H1 (cell line): ENCODE data around the gene ENDOU. TPM values are rescaled to one million over a fixed set of nuclear protein-coding genes. Genes with fewer than 3 reads are reported as not detected.

ENCODE experiments used
- CTCF ChIA-PET: fragments of 300-600 bp; sonication (Branson Sonifier 250); formaldehyde crosslinking; loops from one replicate; lab custom pipeline; 2021; ENCODE audit not compliant: partially characterized antibody; lab: Charles Lee
- POLR2A ChIA-PET: fragments of 300-600 bp; sonication (Branson Sonifier 250); formaldehyde crosslinking; loops from one replicate; lab custom pipeline; 2021; ENCODE audit warnings: inconsistent platforms; ENCODE audit not compliant: partially characterized antibody; lab: Charles Lee
- DNase-seq, 2 experiments: peaks; one replicate each; pipeline versions ENCODE4 v3.0.0 to v3.0.0-alpha.2; 2010 to 2022; ENCODE audit warnings: low spot score in 2 of 2, low read depth in 1 of 2, mixed read lengths in 1 of 2
- FAIRE-seq: peaks from 2 replicates; lab custom pipeline; 2011; peaks lifted over from hg19 to GRCh38; lab: Jason Lieb, UNC
- H2AFZ ChIP-seq: 2 replicates; pipeline ENCODE4 v1.8.1; 2012; ENCODE audit warnings: low read length, inconsistent platforms
- H2AK5ac ChIP-seq: 2 replicates; pipeline ENCODE4 v1.6.1; 2013; ENCODE audit warnings: low read depth, low read length
- H2BK120ac ChIP-seq: replicated peaks from 2 replicates; pipeline ENCODE3; 2013; ENCODE audit warnings: low read depth, low read length, inconsistent platforms
- H2BK12ac ChIP-seq: 2 replicates; pipeline ENCODE4 v1.6.1; 2013; ENCODE audit warnings: low read depth, low read length
- H2BK15ac ChIP-seq: 2 replicates; pipeline ENCODE4 v1.6.1; 2013; ENCODE audit warnings: low read length
- H2BK20ac ChIP-seq: 2 replicates; pipeline ENCODE4 v1.6.1; 2013; ENCODE audit warnings: low read length
- H2BK5ac ChIP-seq: 2 replicates; pipeline ENCODE4 v1.6.1; 2013; ENCODE audit warnings: low read depth, low read length
- H3K14ac ChIP-seq: 2 replicates; pipeline ENCODE4 v1.6.1; 2013; ENCODE audit warnings: inconsistent platforms; ENCODE audit not compliant: insufficient read length
- H3K18ac ChIP-seq: 2 replicates; pipeline ENCODE4 v1.6.1; 2013; ENCODE audit warnings: low read length; ENCODE audit errors: extremely low read depth
- H3K23ac ChIP-seq: 2 replicates; pipeline ENCODE4 v1.6.1; 2013; ENCODE audit warnings: inconsistent platforms; ENCODE audit not compliant: insufficient read length
- H3K23me2 ChIP-seq: 2 replicates; pipeline ENCODE4 v1.6.1; 2013; ENCODE audit warnings: low read depth, low read length
- H3K27ac ChIP-seq: 2 replicates; pipeline ENCODE4 v1.6.1; 2011; ENCODE audit warnings: low read depth, low read length, inconsistent platforms
- H3K27me3 ChIP-seq, 4 experiments: replicated peaks in 1 of 4; 1 replicate in 1 of 4; 2 replicates in 3 of 4; pipeline versions ENCODE4 v1.6.1 to v1.8.1; 2011 to 2013; ENCODE audit warnings: low read length in 3 of 4, mild to moderate bottlenecking in 3 of 4, inconsistent platforms in 2 of 4, mixed read lengths in 2 of 4, moderate library complexity in 1 of 4; ENCODE audit not compliant: control insufficient read depth in 3 of 4, insufficient read depth in 3 of 4; ENCODE audit errors: extremely low read depth in 1 of 4
- H3K36me3 ChIP-seq, 4 experiments: 2 replicates each; pipeline versions ENCODE4 v1.6.1 to v1.8.1; 2011 to 2013; ENCODE audit warnings: mild to moderate bottlenecking in 4 of 4, low read length in 3 of 4, moderate library complexity in 2 of 4, control low read depth in 1 of 4, inconsistent platforms in 1 of 4; ENCODE audit not compliant: insufficient read depth in 4 of 4, control insufficient read depth in 2 of 4
- H3K4ac ChIP-seq: replicated peaks from 2 replicates; pipeline ENCODE3; 2013; ENCODE audit warnings: low read length, low read depth, mixed read lengths, inconsistent platforms; ENCODE audit not compliant: insufficient read length
- H3K4me1 ChIP-seq, 4 experiments: replicated peaks in 1 of 4; 1 replicate in 1 of 4; 2 replicates in 3 of 4; pipeline versions ENCODE4 v1.6.1 to v1.8.1; 2011 to 2013; ENCODE audit warnings: low read length in 3 of 4, inconsistent platforms in 2 of 4, mixed read lengths in 1 of 4; ENCODE audit not compliant: insufficient read depth in 4 of 4, control insufficient read depth in 3 of 4
- H3K4me2 ChIP-seq, 2 experiments: 2 replicates each; pipeline versions ENCODE4 v1.6.1 to v1.8.1; 2011 to 2013; ENCODE audit warnings: low read depth in 2 of 2, low read length in 2 of 2, control low read depth in 1 of 2, inconsistent platforms in 1 of 2, mild to moderate bottlenecking in 1 of 2; ENCODE audit not compliant: insufficient read depth in 1 of 2
- H3K4me3 ChIP-seq, 4 experiments: fragments of 200-600, 300-600 bp in 1 of 4; sonication (generic), shearing (Covaris generic), sonication (Bioruptor Twin) in 1 of 4; 2 replicates each; pipeline versions ENCODE4 v1.5.1 to v1.8.1; 2011 to 2016; ENCODE audit warnings: low read length in 4 of 4, low read depth in 3 of 4, control low read depth in 2 of 4, inconsistent platforms in 2 of 4, mild to moderate bottlenecking in 2 of 4, mixed read lengths in 1 of 4, moderate library complexity in 1 of 4; ENCODE audit not compliant: insufficient read depth in 2 of 4; ENCODE audit errors: extremely low read depth in 1 of 4
- H3K56ac ChIP-seq: replicated peaks from 2 replicates; pipeline ENCODE3; 2013; ENCODE audit warnings: low read depth, mild to moderate bottlenecking, mixed read lengths, low read length, inconsistent platforms; ENCODE audit not compliant: insufficient read length
- H3K79me1 ChIP-seq: 2 replicates; pipeline ENCODE4 v1.6.1; 2013; ENCODE audit warnings: low read depth, low read length, control low read depth
- H3K79me2 ChIP-seq, 2 experiments: 2 replicates each; pipeline versions ENCODE4 v1.6.1 to v1.8.1; 2012 to 2013; ENCODE audit warnings: low read length in 2 of 2, mild to moderate bottlenecking in 2 of 2, inconsistent platforms in 1 of 2; ENCODE audit not compliant: insufficient read depth in 2 of 2, control insufficient read depth in 1 of 2
- H3K9ac ChIP-seq, 4 experiments: replicated peaks in 1 of 4; 1 replicate in 1 of 4; 2 replicates in 3 of 4; pipeline versions ENCODE4 v1.6.1 to v1.8.1; 2011 to 2013; ENCODE audit warnings: low read depth in 3 of 4, low read length in 3 of 4, control low read depth in 2 of 4, mild to moderate bottlenecking in 2 of 4, moderate library complexity in 2 of 4, inconsistent platforms in 1 of 4; ENCODE audit errors: extremely low read depth in 1 of 4
- H3K9me3 ChIP-seq, 2 experiments: 2 replicates each; pipeline versions ENCODE4 v1.6.1 to v1.8.1; 2012 to 2013; ENCODE audit warnings: mild to moderate bottlenecking in 2 of 2, moderate library complexity in 2 of 2, control low read depth in 1 of 2, inconsistent platforms in 1 of 2, low read depth in 1 of 2, low read length in 1 of 2, mixed read lengths in 1 of 2; ENCODE audit not compliant: insufficient read depth in 2 of 2
- H4K20me1 ChIP-seq, 2 experiments: replicated peaks in 1 of 2; 2 replicates each; pipeline versions ENCODE3 to v1.8.1; 2011 to 2013; ENCODE audit warnings: inconsistent platforms in 2 of 2, low read length in 2 of 2, mild to moderate bottlenecking in 1 of 2; ENCODE audit not compliant: insufficient read depth in 2 of 2, control insufficient read depth in 1 of 2
- H4K5ac ChIP-seq: 2 replicates; pipeline ENCODE4 v1.6.1; 2013; ENCODE audit warnings: low read length, low read depth, mixed read lengths, inconsistent platforms; ENCODE audit not compliant: insufficient read length
- H4K8ac ChIP-seq: 2 replicates; pipeline ENCODE4 v1.8.0; 2013; ENCODE audit warnings: mild to moderate bottlenecking, moderate library complexity, low read length, inconsistent platforms; ENCODE audit not compliant: insufficient read depth; ENCODE audit errors: extremely low read depth
- H4K91ac ChIP-seq: replicated peaks from 2 replicates; pipeline ENCODE3; 2013; ENCODE audit warnings: low read length, mixed read lengths, inconsistent platforms; ENCODE audit not compliant: insufficient read length
- ASH2L ChIP-seq: fragments of 200-600, 300-600 bp; sonication (generic); IDR thresholded peaks from one replicate; pipeline ENCODE4 v1.7.1; 2017; ENCODE audit warnings: low read length
- KDM5A ChIP-seq: fragments of 200-600 bp; IDR thresholded peaks from 2 replicates; pipeline ENCODE4 v1.7.1; 2012; ENCODE audit warnings: mild to moderate bottlenecking, low read length, inconsistent platforms, mixed read lengths
- MAFK ChIP-seq: IDR thresholded peaks from 2 replicates; pipeline ENCODE4 v1.6.1; 2012; ENCODE audit warnings: low read depth, mild to moderate bottlenecking, improper control_type of control experiment, low read length
- NRF1 ChIP-seq: IDR thresholded peaks from 2 replicates; pipeline ENCODE4 v1.6.1; 2011; ENCODE audit warnings: mild to moderate bottlenecking, low read depth, low read length, improper control_type of control experiment
- RNF2 ChIP-seq: fragments of 200-900, 300-1000 bp; sonication (generic); IDR thresholded peaks from 2 replicates; pipeline ENCODE4 v1.7.1; 2016; ENCODE audit warnings: borderline replicate concordance, low read depth, mild to moderate bottlenecking, antibody characterized with exemption, low read length; ENCODE audit not compliant: poor library complexity, severe bottlenecking; ENCODE audit errors: missing control alignments
- TBP ChIP-seq: IDR thresholded peaks from 2 replicates; pipeline ENCODE4 v1.6.1; 2011; ENCODE audit warnings: low read depth, low read length, improper control_type of control experiment
- WGBS, 2 experiments: shearing (Covaris generic) in 1 of 2; methylation state at CpG; one replicate each; pipeline versions ENCODE4 v1.1.6 to v1.1.7; 2013 to 2015; ENCODE audit warnings: low lambda C conversion rate in 2 of 2, mixed read lengths in 2 of 2, inconsistent platforms in 1 of 2, low coverage in 1 of 2, missing lambda C conversion rate in 1 of 2; ENCODE audit not compliant: insufficient replicate concordance in 2 of 2, insufficient coverage in 1 of 2, insufficient read length in 1 of 2; ENCODE audit errors: extremely low coverage in 1 of 2, missing lambda C conversion rate in 1 of 2; 5-methylcytosine and 5-hydroxymethylcytosine counted together
- polyA plus RNA-seq, 7 experiments: library from polyadenylated mRNA; depleted of rRNA in 3 of 7; stranded (reverse) in 5 of 7; unstranded in 2 of 7; fragments of >200 nt in 5 of 7; fragments of 200-250 nt in 2 of 7; gene quantifications; 1 replicate in 5 of 7; 2 replicates in 1 of 7; 4 replicates in 1 of 7; pipeline versions ENCODE4 v1.2.1 to v1.2.3, GENCODE V29; 2011 to 2013; ENCODE audit warnings: missing spikeins in 2 of 7, mixed read lengths in 2 of 7
- total RNA-seq: library from RNA; stranded (reverse); fragmentation: NEBNext Ultra II Directional; extraction: Animal tissue kit (Norgen Biotek cat#: 25700); gene quantifications from 2 replicates; pipeline ENCODE4 v1.2.1, GENCODE V29; 2021
- TF ChIP-seq, protein P1 (sequence below): IDR thresholded peaks from 2 replicates; pipeline ENCODE4 v1.6.1; 2012; ENCODE audit warnings: inconsistent platforms

Gene ENDOU
- total and polyA plus RNA-seq, 2 of the 8 experiments (the other 6 are each of a cell fraction or from before 2014, with no cell fraction given) = not detected

DNA sequence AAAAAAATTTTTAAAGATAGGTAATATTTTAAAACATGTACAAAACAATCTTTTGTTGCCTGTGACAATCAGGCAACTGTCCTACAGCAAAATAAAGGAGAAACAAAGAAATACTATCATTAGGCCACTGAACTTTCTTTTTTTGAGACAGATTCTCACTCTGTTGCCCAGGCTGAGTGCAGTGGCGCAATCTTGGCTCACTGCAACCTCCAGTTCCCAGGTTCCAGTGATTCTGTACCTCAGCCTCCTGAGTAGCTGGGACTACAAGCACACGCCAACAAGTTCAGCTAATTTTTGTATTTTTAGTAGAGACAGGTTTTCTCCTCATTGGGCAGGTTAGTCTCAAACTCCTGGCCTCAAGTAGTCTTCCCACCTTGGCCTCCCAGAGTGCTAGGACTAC, 36.1 kb downstream of the ENDOU start:
- POLR2A ChIA-PET = no interaction called here

More for the DNA sequence above, 36.1 kb downstream of the ENDOU start:
- H4K20me1 ChIP-seq = peaks cover 0 to 2% of the 10 kb centered on the region in 2 experiments
- H2BK20ac ChIP-seq = no peak overlapping the region
- no peak for DNase-seq
- H3K4ac ChIP-seq = no peak overlapping the region
- no peak overlapping the region for H4K8ac ChIP-seq
- H3K4me2 ChIP-seq = no peak overlapping the region
- no peak for TF ChIP-seq MAFK
- no peak for TF ChIP-seq NRF1
- TF ChIP-seq KDM5A = no peak
- TF ChIP-seq TBP = no peak
- TF ChIP-seq RNF2 = no peak
- TF ChIP-seq, protein P1, sequence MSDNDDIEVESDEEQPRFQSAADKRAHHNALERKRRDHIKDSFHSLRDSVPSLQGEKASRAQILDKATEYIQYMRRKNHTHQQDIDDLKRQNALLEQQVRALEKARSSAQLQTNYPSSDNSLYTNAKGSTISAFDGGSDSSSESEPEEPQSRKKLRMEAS = no peak
- no peak for TF ChIP-seq ASH2L
- no peak overlapping the region for H3K56ac ChIP-seq
- H3K9me3 ChIP-seq = no peaks in the 10 kb centered on the region
- no peak overlapping the region for H2BK12ac ChIP-seq
- no peak overlapping the region for H3K9ac ChIP-seq
- no peak overlapping the region for H3K14ac ChIP-seq
- no peak overlapping the region for H3K23ac ChIP-seq
- FAIRE-seq = no peak
- H2BK5ac ChIP-seq = no peak overlapping the region
- H4K91ac ChIP-seq = no peak overlapping the region
- H4K5ac ChIP-seq = no peak overlapping the region
- no peak overlapping the region for H2AFZ ChIP-seq
- H3K4me1 ChIP-seq = no peaks in the 10 kb centered on the region
- H3K79me1 ChIP-seq = no peaks in the 10 kb centered on the region
- CTCF ChIA-PET = interaction anchor here (0.9 to 1.1 kb wide), 2 partner anchors 37 to 52 kb away, joined by 3 read pairs; no protein-coding TSS in a partner anchor
- no peaks in the 10 kb centered on the region for H3K27me3 ChIP-seq
- peaks cover 0 to 22% (median 2%) of the 10 kb centered on the region in 4 experiments; a peak in 6 of 8 replicates for H3K36me3 ChIP-seq
- no peak overlapping the region for H3K18ac ChIP-seq
- no peak overlapping the region for H2AK5ac ChIP-seq
- no peak overlapping the region for H3K4me3 ChIP-seq
- WGBS, 2 experiments = 97% methylated on average over 2 of the region's 2 CpGs; no CpG with 5 or more reads in 1 of the 2 experiments
- H3K23me2 ChIP-seq = no peaks in the 10 kb centered on the region
- no peak overlapping the region for H2BK15ac ChIP-seq
- H3K79me2 ChIP-seq = no peaks in the 10 kb centered on the region
- no peak overlapping the region for H2BK120ac ChIP-seq
- H3K27ac ChIP-seq = no peak overlapping the region
